Lower lobe of right lung (tissue), 2 donors: ENCODE results near the gene ACOXL. TPM values are rescaled to one million over a fixed set of nuclear protein-coding genes. Genes with fewer than 3 reads are reported as not detected.
A peak's percentile ranks its signal among the peaks of the same experiment; 100 is the strongest.

ENCODE experiments used
- ATAC-seq, 2 donors: fragments of 200-7000 bp; cut with Tn5 transposase; one replicate each; pipeline ENCODE4 v1.9.1; 2020 to 2022; ENCODE audit warnings: mild to moderate bottlenecking in 2 of 2, moderate library complexity in 2 of 2
- DNase-seq: peaks from one replicate; pipeline ENCODE4 v3.0.0-alpha.2; 2020
- H3K27ac ChIP-seq: fragments of 200-600 bp; one replicate; pipeline ENCODE4 v1.8.0; 2022
- H3K27me3 ChIP-seq: fragments of 200-600 bp; one replicate; pipeline ENCODE4 v1.8.0; 2022; ENCODE audit warnings: low read depth
- H3K36me3 ChIP-seq: fragments of 200-600 bp; one replicate; pipeline ENCODE4 v1.8.0; 2022; ENCODE audit warnings: mild to moderate bottlenecking
- H3K4me1 ChIP-seq: fragments of 200-600 bp; one replicate; pipeline ENCODE4 v1.8.0; 2022
- H3K4me3 ChIP-seq: fragments of 200-600 bp; one replicate; pipeline ENCODE4 v1.8.0; 2022; ENCODE audit warnings: mild to moderate bottlenecking
- H3K9me3 ChIP-seq: fragments of 200-600 bp; one replicate; pipeline ENCODE4 v1.8.0; 2022
- CTCF ChIP-seq: fragments of 200-600 bp; IDR thresholded peaks from one replicate; pipeline ENCODE4 v1.8.0; 2022; ENCODE audit warnings: antibody characterized with exemption, mild to moderate bottlenecking
- intact Hi-C: fragments of 100-400 bp; cut with DNase I; formaldehyde crosslinking; loops from one replicate; pipeline ENCODE4 v1.11.0; 2022
- total RNA-seq: library from RNA; stranded (reverse); fragmentation: NEBNext Ultra II Directional; extraction: Animal tissue kit (Norgen Biotek cat#: 25700); gene quantifications from one replicate; pipeline ENCODE4 v1.2.1, GENCODE V29; 2021
- donor health status: DM: no; HTN: yes; CAD: no; lungs with severe emphysema.

Gene ACOXL
- total RNA-seq, 1 donor from 2014 or later, result 38.5 TPM

GRCh38 chr2:110770404-110770958, 38.1 kb downstream of the ACOXL start:
- Histone ChIP-seq H3K27ac (no peak overlapping the region), H3K4me1 (no peaks in the 10 kb centered on the region), H3K9me3 (no peaks in the 10 kb centered on the region), H3K4me3 (peak overlapping the region; percentile 20), H3K36me3 (no peaks in the 10 kb centered on the region), H3K27me3 (no peaks in the 10 kb centered on the region)
- ATAC-seq, result peak in 1 of 2 donors; percentile 24
- no peak for DNase-seq
- intact Hi-C loops, result no loop called here
- no peak for TF ChIP-seq CTCF

- ATAC-seq (peak; percentile 31 to 37), DNase-seq (no peak)
- no peak for TF ChIP-seq CTCF
- no peaks in the 10 kb centered on the region for H3K27me3 ChIP-seq
- no peaks in the 10 kb centered on the region for H3K36me3 ChIP-seq
- intact Hi-C loops, result no loop called here
- no peaks in the 10 kb centered on the region for H3K9me3 ChIP-seq
- no peaks in the 10 kb centered on the region for H3K4me1 ChIP-seq
- no peak overlapping the region for H3K27ac ChIP-seq
- peak overlapping the region; percentile 20 for H3K4me3 ChIP-seq
Observed at GRCh38 chr2:110770959-110771431, 38.6 kb downstream of the ACOXL start.

- intact Hi-C loops, result no loop called here
- DNase-seq (no peak), ATAC-seq (no peak)
- no peaks in the 10 kb centered on the region for H3K36me3 ChIP-seq
- H3K9me3 ChIP-seq, result no peaks in the 10 kb centered on the region
- H3K27me3 ChIP-seq, result no peaks in the 10 kb centered on the region
- TF ChIP-seq CTCF, result no peak
- H3K4me3 ChIP-seq, result no peak overlapping the region
- no peak overlapping the region for H3K27ac ChIP-seq
- no peaks in the 10 kb centered on the region for H3K4me1 ChIP-seq
Observed at GRCh38 chr2:110771547-110772382, 39.4 kb downstream of the ACOXL start.

- ATAC-seq, result no peak
- no peak for DNase-seq
- TF ChIP-seq CTCF, result no peak
- intact Hi-C loops, result no loop called here
- no peak overlapping the region for H3K27ac ChIP-seq
- no peaks in the 10 kb centered on the region for H3K36me3 ChIP-seq
- no peaks in the 10 kb centered on the region for H3K27me3 ChIP-seq
- H3K4me1 ChIP-seq, result no peaks in the 10 kb centered on the region
- H3K9me3 ChIP-seq, result no peaks in the 10 kb centered on the region
- no peak overlapping the region for H3K4me3 ChIP-seq
Observed at GRCh38 chr2:110772383-110772755, 40.0 kb downstream of the ACOXL start.

- H3K4me1 ChIP-seq, result no peaks in the 10 kb centered on the region
- H3K9me3 ChIP-seq, result no peaks in the 10 kb centered on the region
- peak; percentile 34 to 41 for ATAC-seq
- no peaks in the 10 kb centered on the region for H3K27me3 ChIP-seq
- intact Hi-C loops, result no loop called here
- no peak overlapping the region for H3K4me3 ChIP-seq
- no peaks in the 10 kb centered on the region for H3K36me3 ChIP-seq
- H3K27ac ChIP-seq, result no peak overlapping the region
- DNase-seq, result no peak
- no peak for TF ChIP-seq CTCF
Observed at GRCh38 chr2:110773401-110773921, 41.1 kb downstream of the ACOXL start.
